H9 (cell line): Measurements from ENCODE around the gene COL19A1. TPM values are rescaled to one million over a fixed set of nuclear protein-coding genes. Genes with fewer than 3 reads are reported as not detected.

Experiments used
- DNase-seq: peaks from one replicate; pipeline ENCODE4 v3.0.0-alpha.2; 2017
- H2AFZ ChIP-seq: one replicate; pipeline ENCODE4 v1.6.1; 2013; ENCODE audit warnings: mild to moderate bottlenecking, low read length, control low read depth, moderate library complexity
- H2AK5ac ChIP-seq: 2 replicates; pipeline ENCODE4 v1.6.1; 2013; ENCODE audit warnings: low read length, control low read depth, mixed read lengths; ENCODE audit not compliant: insufficient read length
- H2BK120ac ChIP-seq: one replicate; pipeline ENCODE4 v1.6.1; 2013; ENCODE audit warnings: low read depth, mild to moderate bottlenecking, low read length, control low read depth, inconsistent platforms; ENCODE audit not compliant: poor library complexity, severe bottlenecking
- H2BK12ac ChIP-seq: 2 replicates; pipeline ENCODE4 v1.6.1; 2013; ENCODE audit warnings: low read length, control low read depth, mixed read lengths, low read depth; ENCODE audit not compliant: insufficient read length
- H2BK15ac ChIP-seq: 2 replicates; pipeline ENCODE4 v1.6.1; 2013; ENCODE audit warnings: low read depth, low read length, control low read depth
- H2BK20ac ChIP-seq: one replicate; pipeline ENCODE4 v1.6.1; 2013; ENCODE audit warnings: low read depth, mild to moderate bottlenecking, low read length, control low read depth, inconsistent platforms; ENCODE audit not compliant: poor library complexity, severe bottlenecking
- H2BK5ac ChIP-seq: 2 replicates; pipeline ENCODE4 v1.6.1; 2013; ENCODE audit warnings: low read length, control low read depth, mixed read lengths; ENCODE audit not compliant: insufficient read length
- H3K14ac ChIP-seq: 2 replicates; pipeline ENCODE4 v1.6.1; 2013; ENCODE audit warnings: low read length, control low read depth; ENCODE audit not compliant: insufficient read depth
- H3K18ac ChIP-seq: 2 replicates; pipeline ENCODE4 v1.6.1; 2013; ENCODE audit warnings: low read depth, mild to moderate bottlenecking, mixed read lengths, low read length, control low read depth; ENCODE audit not compliant: insufficient read length
- H3K23ac ChIP-seq: 2 replicates; pipeline ENCODE4 v1.6.1; 2013; ENCODE audit warnings: low read length, control low read depth, mixed read lengths, low read depth; ENCODE audit not compliant: insufficient read length
- H3K23me2 ChIP-seq: 2 replicates; pipeline ENCODE4 v1.6.1; 2013; ENCODE audit warnings: low read depth, mild to moderate bottlenecking, mixed read lengths, low read length, control low read depth; ENCODE audit not compliant: insufficient read length, poor library complexity, severe bottlenecking
- H3K27ac ChIP-seq: 2 replicates; pipeline ENCODE4 v1.5.1; 2013; ENCODE audit warnings: low read length, control low read depth, mixed read lengths, low read depth; ENCODE audit not compliant: insufficient read length
- H3K27me3 ChIP-seq: 2 replicates; pipeline ENCODE4 v1.6.1; 2013; ENCODE audit warnings: low read length, control low read depth, inconsistent platforms; ENCODE audit not compliant: insufficient read depth
- H3K4ac ChIP-seq: 2 replicates; pipeline ENCODE4 v1.6.1; 2013; ENCODE audit warnings: low read depth, mild to moderate bottlenecking, control low read depth, inconsistent platforms, low read length, moderate library complexity
- H3K4me1 ChIP-seq: 2 replicates; pipeline ENCODE4 v1.6.1; 2013; ENCODE audit warnings: low read length, control low read depth, inconsistent platforms; ENCODE audit not compliant: insufficient read depth
- H3K4me2 ChIP-seq: 2 replicates; pipeline ENCODE4 v1.6.1; 2013; ENCODE audit warnings: low read length, control low read depth, mixed read lengths; ENCODE audit not compliant: insufficient read length, insufficient read depth
- H3K56ac ChIP-seq: 2 replicates; pipeline ENCODE4 v1.6.1; 2013; ENCODE audit warnings: low read depth, mild to moderate bottlenecking, mixed read lengths, low read length, control low read depth; ENCODE audit not compliant: insufficient read length
- H3K79me1 ChIP-seq: 2 replicates; pipeline ENCODE4 v1.6.1; 2013; ENCODE audit warnings: low read depth, mild to moderate bottlenecking, moderate library complexity, low read length, control low read depth, inconsistent platforms; ENCODE audit not compliant: insufficient read depth, poor library complexity, severe bottlenecking
- H3K79me2 ChIP-seq: 2 replicates; pipeline ENCODE4 v1.6.1; 2013; ENCODE audit warnings: low read length, control low read depth, inconsistent platforms; ENCODE audit not compliant: insufficient read depth
- H3K9ac ChIP-seq: 2 replicates; pipeline ENCODE4 v1.6.1; 2013; ENCODE audit warnings: low read length, control low read depth, mixed read lengths; ENCODE audit not compliant: insufficient read length; ENCODE audit errors: extremely low read depth
- H3K9me3 ChIP-seq: one replicate; pipeline ENCODE4 v1.6.1; 2013; ENCODE audit warnings: low read depth, low read length, inconsistent platforms; ENCODE audit not compliant: control insufficient read depth
- H3T11ph ChIP-seq: one replicate; pipeline ENCODE4 v1.6.1; 2013; ENCODE audit warnings: mild to moderate bottlenecking, low read length, control low read depth, inconsistent platforms
- H4K20me1 ChIP-seq: one replicate; pipeline ENCODE4 v1.6.1; 2013; ENCODE audit not compliant: control insufficient read depth, insufficient read length, insufficient read depth
- H4K5ac ChIP-seq: 2 replicates; pipeline ENCODE4 v1.6.1; 2013; ENCODE audit warnings: low read depth, mild to moderate bottlenecking, mixed read lengths, low read length, control low read depth; ENCODE audit not compliant: insufficient read length
- H4K8ac ChIP-seq: replicated peaks from 2 replicates; pipeline ENCODE4 v1.6.1; 2013; ENCODE audit warnings: low read length, control low read depth, mixed read lengths, low read depth; ENCODE audit not compliant: insufficient read length
- H4K91ac ChIP-seq: 2 replicates; pipeline ENCODE4 v1.6.1; 2013; ENCODE audit warnings: low read depth, mild to moderate bottlenecking, moderate library complexity, mixed read lengths, low read length, control low read depth; ENCODE audit not compliant: insufficient read length
- H3K27ac Mint-ChIP-seq, 3 experiments: 2 replicates in 2 of 3; 3 replicates in 1 of 3; pipeline ENCODE4 v1.8.0; 2020 to 2021; ENCODE audit warnings: mixed read lengths in 3 of 3, mild to moderate bottlenecking in 1 of 3, moderate library complexity in 1 of 3
- H3K27me3 Mint-ChIP-seq: 2 replicates; pipeline ENCODE4 v1.8.0; 2021; ENCODE audit warnings: low read depth, mild to moderate bottlenecking, moderate library complexity, mixed read lengths
- H3K36me3 Mint-ChIP-seq, 3 experiments: 2 replicates in 2 of 3; 3 replicates in 1 of 3; pipeline ENCODE4 v1.8.0; 2020 to 2021; ENCODE audit warnings: low read depth in 3 of 3, mixed read lengths in 3 of 3; ENCODE audit not compliant: insufficient read depth in 1 of 3
- H3K4me1 Mint-ChIP-seq, 2 experiments: 2 replicates each; pipeline ENCODE4 v1.8.0; 2020; ENCODE audit warnings: mixed read lengths in 2 of 2
- H3K4me3 Mint-ChIP-seq, 2 experiments: 2 replicates in 1 of 2; 3 replicates in 1 of 2; pipeline ENCODE4 v1.8.0; 2020 to 2021; ENCODE audit warnings: mild to moderate bottlenecking in 2 of 2, mixed read lengths in 2 of 2, moderate library complexity in 1 of 2
- H3K9me3 Mint-ChIP-seq, 2 experiments: 2 replicates in 1 of 2; 3 replicates in 1 of 2; pipeline ENCODE4 v1.8.0; 2020; ENCODE audit warnings: mild to moderate bottlenecking in 2 of 2, mixed read lengths in 2 of 2, moderate library complexity in 1 of 2
- CTCF ChIP-seq: fragments of 200-600 bp; sonication (generic); conservative IDR thresholded peaks from 3 replicates; pipeline ENCODE4 v1.8.0; 2021; ENCODE audit warnings: antibody characterized with exemption, mild to moderate bottlenecking
- WGBS: extraction: QIAGEN DNeasy Blood & Tissue Kit; methylation state at CpG from one replicate; pipeline ENCODE4 v1.1.7; 2013; ENCODE audit warnings: missing lambda C conversion rate, low lambda C conversion rate, mixed read lengths; ENCODE audit not compliant: insufficient read length; ENCODE audit errors: extremely low coverage; 5-methylcytosine and 5-hydroxymethylcytosine counted together
- total RNA-seq: library from RNA; stranded (reverse); gene quantifications from 2 replicates; pipeline ENCODE4 v1.2.1, GENCODE V29; 2021

Gene COL19A1
- total RNA-seq, 1 experiment from 2014 or later, result not detected

GRCh38 chr6:70094156-70094555 is 227.8 kb downstream of the COL19A1 start:
- Histone ChIP-seq H3K9ac (no peak overlapping the region), H3T11ph (no peak overlapping the region), H3K79me2 (no peaks in the 10 kb centered on the region), H2BK20ac (no peak overlapping the region), H2BK5ac (no peak overlapping the region), H3K56ac (no peak overlapping the region), H2BK15ac (no peak overlapping the region), H3K18ac (no peak overlapping the region), H2AK5ac (no peak overlapping the region), H2BK12ac (no peak overlapping the region), H4K8ac (no peak overlapping the region), H3K79me1 (no peaks in the 10 kb centered on the region), H4K20me1 (no peaks in the 10 kb centered on the region), H3K4ac (no peak overlapping the region), H2BK120ac (no peak overlapping the region), H3K23me2 (no peaks in the 10 kb centered on the region), H3K27me3 (no peaks in the 10 kb centered on the region), H3K27ac (no peak overlapping the region), H4K5ac (no peak overlapping the region), H3K4me2 (no peak overlapping the region), H2AFZ (no peak overlapping the region), H3K9me3 (no peaks in the 10 kb centered on the region), H3K23ac (no peak overlapping the region), H4K91ac (no peak overlapping the region), H3K4me1 (no peaks in the 10 kb centered on the region), H3K14ac (no peak overlapping the region)
- no peak overlapping the region for H3K27ac Mint-ChIP-seq
- no CpG with 5 or more reads among the region's 1 CpG for WGBS
- no peaks in the 10 kb centered on the region for H3K9me3 Mint-ChIP-seq
- DNase-seq, result no peak
- no peaks in the 10 kb centered on the region for H3K4me1 Mint-ChIP-seq
- no peaks in the 10 kb centered on the region for H3K36me3 Mint-ChIP-seq
- no peaks in the 10 kb centered on the region for H3K27me3 Mint-ChIP-seq
- H3K4me3 Mint-ChIP-seq, result no peak overlapping the region
- TF ChIP-seq CTCF, result no peak
